ENCODE measurements around the gene SUV39H2. TPM values are rescaled to one million over a fixed set of nuclear protein-coding genes. Genes with fewer than 3 reads are reported as not detected.

The SUV39H2 gene
- total RNA-seq, 1 donor from 2014 or later, result 112 TPM

DNA sequence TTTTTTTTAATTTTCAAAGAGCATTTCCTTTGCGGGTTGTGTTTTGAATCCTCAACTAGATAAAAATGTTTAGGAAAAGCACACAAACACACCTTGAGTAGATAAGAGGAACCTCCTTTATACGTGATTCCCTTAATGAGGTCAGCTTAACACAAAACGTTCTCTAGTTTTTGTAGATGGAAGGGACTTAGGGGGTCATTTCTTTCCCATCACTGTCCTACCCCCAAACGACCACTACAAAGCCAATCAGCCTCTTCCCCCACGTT is 1.2 kb downstream of the SUV39H2 start:
- H3K4me1 Mint-ChIP-seq, result peaks cover 30% of the 10 kb centered on the region
- Histone ChIP-seq H3K4me1 (peaks cover 20% of the 10 kb centered on the region), H3K79me2 (ENCODE audit: low read depth) (peaks cover 78% of the 10 kb centered on the region), H3K27me3 (no peaks in the 10 kb centered on the region), H3K4me2 (peak overlapping the region; percentile 89), H3K9ac (peak overlapping the region; percentile 96), H3K4me3 (peak overlapping the region; percentile 95), H3K27ac (no peak overlapping the region), H2AFZ (replicated peaks) (no peak overlapping the region), H3K36me3 (peaks cover 3% of the 10 kb centered on the region), H3K9me3 (ENCODE audit: low read depth) (no peaks in the 10 kb centered on the region), H4K20me1 (ENCODE audit: low read depth) (peaks cover 52% of the 10 kb centered on the region), H3F3A (ENCODE audit: low read depth) (peaks cover 23% of the 10 kb centered on the region)
- H3K27me3 Mint-ChIP-seq (ENCODE audit: insufficient read depth, low read depth), result peaks cover 3% of the 10 kb centered on the region
- H3K4me3 Mint-ChIP-seq, result peak overlapping the region; percentile 98
- peaks cover 11% of the 10 kb centered on the region for H3K36me3 Mint-ChIP-seq
- DNase-seq (ENCODE audit: low spot score), result no peak
- TF ChIP-seq EZH2phosphoT487 (IDR thresholded peaks at IDR 0.05), result no peak
- peak overlapping the region; percentile 82 for H3K27ac Mint-ChIP-seq
- peaks cover 5% of the 10 kb centered on the region for H3K9me3 Mint-ChIP-seq

DNA sequence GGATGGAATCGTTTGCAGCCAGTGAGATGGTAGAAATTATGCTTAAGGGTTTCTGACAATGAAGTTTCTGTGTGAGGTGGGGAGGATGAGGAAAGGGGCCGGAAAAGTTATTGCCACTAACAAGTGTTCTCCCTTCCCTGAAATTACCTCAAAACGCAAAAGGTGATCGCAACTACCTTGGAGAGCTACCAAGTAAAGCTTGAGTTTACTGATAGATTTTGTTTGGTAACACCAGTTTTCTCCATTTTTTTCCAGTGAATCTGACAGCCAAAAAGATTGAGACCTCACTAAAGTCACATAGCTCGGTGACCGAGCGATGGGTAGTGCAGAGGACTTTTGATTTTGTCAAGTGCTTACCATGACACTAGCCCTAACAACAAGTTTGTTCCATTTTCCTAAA is 1.6 kb downstream of the SUV39H2 start:
- Histone ChIP-seq H3F3A (ENCODE audit: low read depth) (peaks cover 23% of the 10 kb centered on the region), H2AFZ (replicated peaks) (no peak overlapping the region), H3K27me3 (no peaks in the 10 kb centered on the region), H3K9ac (peak overlapping the region; percentile 96), H3K36me3 (peaks cover 4% of the 10 kb centered on the region), H3K4me1 (peaks cover 23% of the 10 kb centered on the region), H3K79me2 (ENCODE audit: low read depth) (peaks cover 81% of the 10 kb centered on the region), H3K4me2 (peak overlapping the region; percentile 89), H4K20me1 (ENCODE audit: low read depth) (peaks cover 56% of the 10 kb centered on the region), H3K4me3 (peak overlapping the region; percentile 95), H3K9me3 (ENCODE audit: low read depth) (no peaks in the 10 kb centered on the region), H3K27ac (no peak overlapping the region)
- H3K27ac Mint-ChIP-seq, result peak overlapping the region; percentile 82
- no peak for TF ChIP-seq CTCF (IDR thresholded peaks at IDR 0.05)
- H3K4me1 Mint-ChIP-seq, result peaks cover 30% of the 10 kb centered on the region
- H3K9me3 Mint-ChIP-seq, result peaks cover 5% of the 10 kb centered on the region
- H3K4me3 Mint-ChIP-seq, result peak overlapping the region; percentile 98
- DNase-seq (ENCODE audit: low spot score), result no peak
- peaks cover 3% of the 10 kb centered on the region for H3K27me3 Mint-ChIP-seq (ENCODE audit: insufficient read depth, low read depth)
- H3K36me3 Mint-ChIP-seq, result peaks cover 11% of the 10 kb centered on the region

DNA sequence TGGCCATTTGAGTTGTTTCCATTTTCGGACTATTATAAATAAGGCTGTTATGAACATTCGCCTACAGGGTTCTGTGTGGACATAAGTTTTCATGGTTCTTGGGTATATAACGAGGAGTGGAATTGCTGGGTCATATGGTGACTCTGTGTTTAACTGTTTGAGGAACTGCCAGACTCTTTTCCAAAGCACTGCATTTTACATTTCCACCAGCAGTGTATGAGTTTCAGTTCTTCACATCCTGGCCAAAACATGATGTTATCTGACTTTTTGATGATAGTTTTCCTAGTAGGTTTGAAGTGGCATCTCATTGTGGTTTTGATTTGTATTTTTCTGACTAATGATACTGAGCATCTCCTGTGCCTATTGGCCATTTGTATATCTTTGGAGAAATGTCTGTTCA is 5.4 kb downstream of the SUV39H2 start:
- Histone ChIP-seq H2AFZ (replicated peaks) (no peak overlapping the region), H3K9me3 (ENCODE audit: low read depth) (no peaks in the 10 kb centered on the region), H3K27me3 (no peaks in the 10 kb centered on the region), H3K4me3 (no peak overlapping the region), H3K4me1 (peaks cover 35% of the 10 kb centered on the region), H4K20me1 (ENCODE audit: low read depth) (peaks cover 94% of the 10 kb centered on the region), H3F3A (ENCODE audit: low read depth) (peaks cover 13% of the 10 kb centered on the region), H3K79me2 (ENCODE audit: low read depth) (peaks cover 100% of the 10 kb centered on the region), H3K4me2 (no peak overlapping the region), H3K27ac (no peak overlapping the region), H3K9ac (no peak overlapping the region), H3K36me3 (peaks cover 13% of the 10 kb centered on the region)
- TF ChIP-seq EZH2phosphoT487 (IDR thresholded peaks at IDR 0.05), result no peak
- TF ChIP-seq EZH2 (IDR thresholded peaks at IDR 0.05), result no peak
- no peak for TF ChIP-seq CTCF (IDR thresholded peaks at IDR 0.05)
- H3K27ac Mint-ChIP-seq, result no peak overlapping the region
- peaks cover 12% of the 10 kb centered on the region for H3K4me1 Mint-ChIP-seq
- H3K9me3 Mint-ChIP-seq, result peaks cover 5% of the 10 kb centered on the region
- DNase-seq (ENCODE audit: low spot score), result no peak
- no peaks in the 10 kb centered on the region for H3K27me3 Mint-ChIP-seq (ENCODE audit: insufficient read depth, low read depth)
- H3K36me3 Mint-ChIP-seq, result peaks cover 11% of the 10 kb centered on the region
- H3K4me3 Mint-ChIP-seq, result no peak overlapping the region

DNA sequence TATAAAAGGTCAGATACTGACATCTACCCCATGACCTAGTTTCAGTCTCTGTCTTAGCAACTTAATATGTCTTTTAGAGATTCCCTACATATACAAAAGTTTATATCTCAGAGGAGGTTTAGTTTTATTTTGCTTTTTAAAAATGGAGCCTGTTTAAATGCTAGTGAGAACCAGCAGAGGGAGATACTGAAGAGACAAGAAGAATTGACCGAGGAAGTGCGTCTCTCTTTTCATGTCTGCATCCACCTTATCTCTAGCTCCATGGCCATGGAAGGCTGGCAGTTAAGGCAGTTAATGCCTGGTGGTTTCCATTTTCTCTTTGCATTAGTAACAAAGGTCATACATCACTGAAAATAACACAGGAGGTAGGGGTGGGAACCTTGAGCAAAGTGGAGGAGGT is 10.7 kb downstream of the SUV39H2 start:
- Histone ChIP-seq H2AFZ (replicated peaks) (no peak overlapping the region), H4K20me1 (ENCODE audit: low read depth) (peaks cover 69% of the 10 kb centered on the region), H3K9me3 (ENCODE audit: low read depth) (no peaks in the 10 kb centered on the region), H3K4me2 (no peak overlapping the region), H3K79me2 (ENCODE audit: low read depth) (peaks cover 99% of the 10 kb centered on the region), H3K27ac (peak overlapping the region; percentile 29), H3K9ac (no peak overlapping the region), H3F3A (ENCODE audit: low read depth) (peaks cover 13% of the 10 kb centered on the region), H3K4me3 (no peak overlapping the region), H3K4me1 (peaks cover 31% of the 10 kb centered on the region), H3K36me3 (peaks cover 13% of the 10 kb centered on the region), H3K27me3 (no peaks in the 10 kb centered on the region)
- Mint-ChIP-seq H3K27ac (no peak overlapping the region), H3K9me3 (peaks cover 2% of the 10 kb centered on the region), H3K4me1 (no peaks in the 10 kb centered on the region), H3K36me3 (peaks cover 25% of the 10 kb centered on the region), H3K27me3 (ENCODE audit: insufficient read depth, low read depth) (peaks cover 2% of the 10 kb centered on the region), H3K4me3 (no peak overlapping the region)
- DNase-seq (ENCODE audit: low spot score), result no peak
- TF ChIP-seq CTCF (IDR thresholded peaks at IDR 0.05) (peak; percentile 42), EZH2phosphoT487 (IDR thresholded peaks at IDR 0.05) (no peak), EZH2 (IDR thresholded peaks at IDR 0.05) (no peak)
